NCI-H2196 (cell line): ENCODE results near the gene DIPK1B.

Experiments used
- DNase-seq: peaks from one replicate; lab custom pipeline; 2025; ENCODE audit not compliant: unreplicated experiment; lab: John Stamatoyannopoulos, UW

Gene DIPK1B

GRCh38 chr9:136686534-136686793 is 25.9 kb upstream of the DIPK1B start:
- no peak for DNase-seq

- peak; percentile 57 for DNase-seq
Observed at GRCh38 chr9:136686794-136687711, 25.3 kb upstream of the DIPK1B start, which contains the start of gene AGPAT2. AGPAT2 (minus strand) TSS chr9:136687457; CDS start chr9:136687357, 100 bp downstream.

- DNase-seq, result no peak
Observed at GRCh38 chr9:136687721-136688223, 24.6 kb upstream of the DIPK1B start.

- no peak for DNase-seq
Observed at GRCh38 chr9:136688274-136689107, 23.9 kb upstream of the DIPK1B start.

GRCh38 chr9:136689108-136689460 is 23.3 kb upstream of the DIPK1B start:
- no peak for DNase-seq

GRCh38 chr9:136690104-136690805 is 22.1 kb upstream of the DIPK1B start:
- peak; percentile 36 for DNase-seq

GRCh38 chr9:136690806-136691261 is 21.5 kb upstream of the DIPK1B start:
- peak; percentile 91 for DNase-seq

- peak; percentile 82 for DNase-seq
Observed at GRCh38 chr9:136691316-136692184, 20.8 kb upstream of the DIPK1B start.

- no peak for DNase-seq
Observed at GRCh38 chr9:136692185-136693134, 19.9 kb upstream of the DIPK1B start.

- no peak for DNase-seq
Observed at GRCh38 chr9:136693135-136693489, 19.3 kb upstream of the DIPK1B start.

- DNase-seq, result peak; percentile 76
Observed at GRCh38 chr9:136693490-136694162, 18.7 kb upstream of the DIPK1B start.

- DNase-seq, result peak; percentile 73
Observed at GRCh38 chr9:136694163-136694871, 18.1 kb upstream of the DIPK1B start.

- no peak for DNase-seq
Observed at GRCh38 chr9:136694872-136695247, 17.5 kb upstream of the DIPK1B start.

- peak; percentile 96 for DNase-seq
Observed at GRCh38 chr9:136695435-136695895, 16.9 kb upstream of the DIPK1B start.

- DNase-seq, result peak; percentile 75
Observed at GRCh38 chr9:136695955-136696354, 16.4 kb upstream of the DIPK1B start.

GRCh38 chr9:136696502-136696901 is 15.9 kb upstream of the DIPK1B start:
- DNase-seq, result no peak

- no peak for DNase-seq
Observed at GRCh38 chr9:136697146-136697820, 15.1 kb upstream of the DIPK1B start.
